ENCODE data around the gene MFSD6. TPM values are rescaled to one million over a fixed set of nuclear protein-coding genes. Genes with fewer than 3 reads are reported as not detected.
"Not testable (repeated sequence)": the region's sequence is repeated elsewhere in the genome, so short reads cannot be mapped to it uniquely, and the experiment has no call there.

The MFSD6 gene
- total RNA-seq, 1 experiment from 2014 or later: 20.9 TPM

GRCh38 chr2:190425883-190426658, 17.9 kb downstream of the MFSD6 start:
- Histone ChIP-seq H3K36me3 (ENCODE audit: low read depth, low read length) (no peaks in the 10 kb centered on the region), H3K9ac (ENCODE audit: low read length) (no peak overlapping the region), H3F3A (ENCODE audit: low read length, unreplicated experiment) (no peaks in the 10 kb centered on the region), H3K79me2 (ENCODE audit: low read length) (no peaks in the 10 kb centered on the region), H3K4me3 (ENCODE audit: low read length) (no peak overlapping the region), H3K9me2 (replicated peaks; ENCODE audit: low read length) (no peaks in the 10 kb centered on the region), H2AFZ (ENCODE audit: low read length) (no peak overlapping the region), H3K27ac (ENCODE audit: low read length) (no peak overlapping the region), H3K4me2 (ENCODE audit: low read length) (no peak overlapping the region), H3K9me3 (ENCODE audit: low read length) (no peaks in the 10 kb centered on the region), H3K4me1 (ENCODE audit: insufficient read depth, low read length) (no peaks in the 10 kb centered on the region), H4K20me1 (ENCODE audit: low read length) (no peaks in the 10 kb centered on the region), H3K27me3 (ENCODE audit: low read length) (no peaks in the 10 kb centered on the region)
- intact Hi-C loops (cut with micrococcal nuclease): no loop called here
- CTCF ChIA-PET: no interaction called here
- no TSS peak for BruUV-seq (replicated peaks)
- ATAC-seq (no peak), DNase-seq (no peak)
- POLR2A ChIA-PET (ENCODE audit: unreplicated experiment): no interaction called here
- TF ChIP-seq EZH2phosphoT487 (IDR thresholded peaks at IDR 0.05; ENCODE audit: borderline replicate concordance, low read length): no peak
- no peak for TF ChIP-seq EZH2 (IDR thresholded peaks at IDR 0.05; ENCODE audit: low read length, unreplicated experiment)
- no peak for TF ChIP-seq CTCF (conservative IDR thresholded peaks at IDR 0.05; ENCODE audit: low read depth, low read length)

GRCh38 chr2:190430866-190431265, 22.7 kb downstream of the MFSD6 start:
- POLR2A ChIA-PET (ENCODE audit: unreplicated experiment); H3K4me1 ChIP-seq (ENCODE audit: insufficient read depth, low read length); H3K9me3 ChIP-seq (ENCODE audit: low read length); CTCF ChIA-PET; H3K27me3 ChIP-seq (ENCODE audit: low read length); H3K27ac ChIP-seq (ENCODE audit: low read length); ATAC-seq; H3K4me2 ChIP-seq (ENCODE audit: low read length); H3K4me3 ChIP-seq (ENCODE audit: low read length); H3K9ac ChIP-seq (ENCODE audit: low read length); H3F3A ChIP-seq (ENCODE audit: low read length, unreplicated experiment); intact Hi-C loops (cut with micrococcal nuclease); H3K9me2 ChIP-seq (replicated peaks; ENCODE audit: low read length); H4K20me1 ChIP-seq (ENCODE audit: low read length); H3K36me3 ChIP-seq (ENCODE audit: low read depth, low read length); H3K79me2 ChIP-seq (ENCODE audit: low read length); H2AFZ ChIP-seq (ENCODE audit: low read length); DNase-seq; BruUV-seq (replicated peaks): not testable (repeated sequence)

- no peaks in the 10 kb centered on the region for H3K9me2 ChIP-seq (replicated peaks; ENCODE audit: low read length)
- no peak overlapping the region for H3K4me2 ChIP-seq (ENCODE audit: low read length)
- H3K4me1 ChIP-seq (ENCODE audit: insufficient read depth, low read length): no peaks in the 10 kb centered on the region
- ATAC-seq: no peak
- CTCF ChIA-PET: no interaction called here
- no peak overlapping the region for H3K9ac ChIP-seq (ENCODE audit: low read length)
- no peak for DNase-seq
- no peaks in the 10 kb centered on the region for H3K79me2 ChIP-seq (ENCODE audit: low read length)
- TF ChIP-seq EZH2 (IDR thresholded peaks at IDR 0.05; ENCODE audit: low read length, unreplicated experiment): no peak
- TF ChIP-seq EZH2phosphoT487 (IDR thresholded peaks at IDR 0.05; ENCODE audit: borderline replicate concordance, low read length): no peak
- TF ChIP-seq CTCF (conservative IDR thresholded peaks at IDR 0.05; ENCODE audit: low read depth, low read length): no peak
- no peaks in the 10 kb centered on the region for H3K9me3 ChIP-seq (ENCODE audit: low read length)
- H3K27me3 ChIP-seq (ENCODE audit: low read length): no peaks in the 10 kb centered on the region
- H3K27ac ChIP-seq (ENCODE audit: low read length): no peak overlapping the region
- no peaks in the 10 kb centered on the region for H4K20me1 ChIP-seq (ENCODE audit: low read length)
- no peaks in the 10 kb centered on the region for H3F3A ChIP-seq (ENCODE audit: low read length, unreplicated experiment)
- BruUV-seq (replicated peaks): no TSS peak
- POLR2A ChIA-PET (ENCODE audit: unreplicated experiment): no interaction called here
- H3K4me3 ChIP-seq (ENCODE audit: low read length): no peak overlapping the region
- intact Hi-C loops (cut with micrococcal nuclease): no loop called here
- no peaks in the 10 kb centered on the region; the same call in 1 of the 2 replicates for H3K36me3 ChIP-seq (ENCODE audit: low read depth, low read length)
- no peak overlapping the region for H2AFZ ChIP-seq (ENCODE audit: low read length)
Measured at GRCh38 chr2:190431907-190432306, 23.8 kb downstream of the MFSD6 start.

All from PC-3 (cell line).